ENCODE results near the gene WDR93.

Gene WDR93

GRCh38 chr15:89657686-89658200 lies 32.9 kb upstream of the WDR93 start:
- no peaks in the 10 kb centered on the region for H3K9me3 ChIP-seq (ENCODE audit: control insufficient read depth, insufficient read depth, low read length)
- H3K27ac ChIP-seq (ENCODE audit: low read depth, low read length): no peak overlapping the region
- no peaks in the 10 kb centered on the region for H3K79me2 ChIP-seq (ENCODE audit: control insufficient read depth, low read length)
- H3K36me3 ChIP-seq (ENCODE audit: control insufficient read depth, low read length): no peaks in the 10 kb centered on the region
- no peaks in the 10 kb centered on the region for H3K4me1 ChIP-seq (ENCODE audit: control insufficient read depth, low read length)
- H3K4me2 ChIP-seq (ENCODE audit: low read length): no peak overlapping the region
- H3K27me3 ChIP-seq (ENCODE audit: control insufficient read depth, low read length): peaks cover 42% of the 10 kb centered on the region
- H3F3A ChIP-seq (ENCODE audit: control insufficient read depth, insufficient read depth): no peaks in the 10 kb centered on the region
- H4K20me1 ChIP-seq (ENCODE audit: control insufficient read depth, insufficient read depth, low read depth, low read length): no peaks in the 10 kb centered on the region
- H3K9me2 ChIP-seq (replicated peaks; ENCODE audit: control insufficient read depth, low read length): no peaks in the 10 kb centered on the region
- TF ChIP-seq EZH2phosphoT487 (IDR thresholded peaks at IDR 0.05; ENCODE audit: borderline replicate concordance, low read length) (no peak), CTCF (IDR thresholded peaks at IDR 0.05; ENCODE audit: low read depth, low read length, poor library complexity, severe bottlenecking) (no peak)
- H3K4me3 ChIP-seq (ENCODE audit: low read length): no peak overlapping the region

- Histone ChIP-seq H3K9me3 (ENCODE audit: control insufficient read depth, insufficient read depth, low read length) (no peaks in the 10 kb centered on the region), H3K4me1 (ENCODE audit: control insufficient read depth, low read length) (no peaks in the 10 kb centered on the region), H3K36me3 (ENCODE audit: control insufficient read depth, low read length) (no peaks in the 10 kb centered on the region), H3F3A (ENCODE audit: control insufficient read depth, insufficient read depth) (no peaks in the 10 kb centered on the region), H4K20me1 (ENCODE audit: control insufficient read depth, insufficient read depth, low read depth, low read length) (no peaks in the 10 kb centered on the region), H3K79me2 (ENCODE audit: control insufficient read depth, low read length) (no peaks in the 10 kb centered on the region), H3K27ac (ENCODE audit: low read depth, low read length) (no peak overlapping the region), H3K4me2 (ENCODE audit: low read length) (no peak overlapping the region), H3K9me2 (replicated peaks; ENCODE audit: control insufficient read depth, low read length) (no peaks in the 10 kb centered on the region), H3K27me3 (ENCODE audit: control insufficient read depth, low read length) (peaks cover 35% of the 10 kb centered on the region), H3K4me3 (ENCODE audit: low read length) (no peak overlapping the region)
- TF ChIP-seq EZH2phosphoT487 (IDR thresholded peaks at IDR 0.05; ENCODE audit: borderline replicate concordance, low read length) (no peak), CTCF (IDR thresholded peaks at IDR 0.05; ENCODE audit: low read depth, low read length, poor library complexity, severe bottlenecking) (no peak)
These were observed 31.3 kb upstream of the WDR93 start for GRCh38 chr15:89659295-89659694.

- H3K4me2 ChIP-seq (ENCODE audit: low read length): no peak overlapping the region
- no peaks in the 10 kb centered on the region for H4K20me1 ChIP-seq (ENCODE audit: control insufficient read depth, insufficient read depth, low read depth, low read length)
- TF ChIP-seq EZH2phosphoT487 (IDR thresholded peaks at IDR 0.05; ENCODE audit: borderline replicate concordance, low read length) (no peak), CTCF (IDR thresholded peaks at IDR 0.05; ENCODE audit: low read depth, low read length, poor library complexity, severe bottlenecking) (no peak)
- peaks cover 30% of the 10 kb centered on the region for H3K27me3 ChIP-seq (ENCODE audit: control insufficient read depth, low read length)
- no peaks in the 10 kb centered on the region for H3K9me3 ChIP-seq (ENCODE audit: control insufficient read depth, insufficient read depth, low read length)
- H3F3A ChIP-seq (ENCODE audit: control insufficient read depth, insufficient read depth): peaks cover 4% of the 10 kb centered on the region; the same call in 1 of the 2 replicates
- no peak overlapping the region for H3K4me3 ChIP-seq (ENCODE audit: low read length)
- no peaks in the 10 kb centered on the region for H3K4me1 ChIP-seq (ENCODE audit: control insufficient read depth, low read length)
- no peak overlapping the region for H3K27ac ChIP-seq (ENCODE audit: low read depth, low read length)
- no peaks in the 10 kb centered on the region for H3K36me3 ChIP-seq (ENCODE audit: control insufficient read depth, low read length)
- no peaks in the 10 kb centered on the region for H3K79me2 ChIP-seq (ENCODE audit: control insufficient read depth, low read length)
- H3K9me2 ChIP-seq (replicated peaks; ENCODE audit: control insufficient read depth, low read length): no peaks in the 10 kb centered on the region
These were observed 30.1 kb upstream of the WDR93 start for GRCh38 chr15:89660556-89660955.
